ENCODE data around the gene LRRC14B.

Gene LRRC14B

DNA sequence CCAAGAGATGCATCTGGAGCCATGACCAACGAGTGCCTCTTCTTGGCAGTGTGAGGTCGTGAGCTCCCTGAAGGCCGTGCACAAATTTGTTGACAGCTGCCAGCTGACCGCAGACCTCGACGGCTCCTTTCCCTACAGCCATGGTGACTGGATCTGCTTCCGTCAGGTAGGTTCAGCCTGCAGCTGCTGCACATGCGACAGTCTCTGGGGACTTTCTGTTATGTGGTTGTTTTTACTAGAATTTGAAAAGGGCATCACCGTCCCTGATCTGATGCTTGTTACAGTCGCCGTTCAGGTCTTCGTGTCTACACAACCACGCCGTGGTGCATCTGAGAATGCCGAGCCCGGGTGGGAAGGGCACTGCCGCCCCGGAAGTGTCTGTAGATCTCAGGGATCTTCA is 36.5 kb upstream of the LRRC14B start:
- TF ChIP-seq CTCF (IDR thresholded peaks at IDR 0.05; ENCODE audit: low read depth, low read length, missing control alignments) = no peak
- DNase-seq (ENCODE audit: low read depth) = no peak
- in situ Hi-C loops (cut with HindIII; ENCODE audit: low sequenced_read_pairs) = no loop called here
- no peak overlapping the region for H3K4me3 ChIP-seq (ENCODE audit: low read depth, low read length)

- in situ Hi-C loops (cut with HindIII; ENCODE audit: low sequenced_read_pairs) = no loop called here
- DNase-seq (ENCODE audit: low read depth) = no peak
- no peak overlapping the region for H3K4me3 ChIP-seq (ENCODE audit: low read depth, low read length)
- TF ChIP-seq CTCF (IDR thresholded peaks at IDR 0.05; ENCODE audit: low read depth, low read length, missing control alignments) = no peak
These were observed 35.5 kb upstream of the LRRC14B start for GRCh38 chr5:155651-156410.

- in situ Hi-C loops (cut with HindIII; ENCODE audit: low sequenced_read_pairs) = no loop called here
- no peak for TF ChIP-seq CTCF (IDR thresholded peaks at IDR 0.05; ENCODE audit: low read depth, low read length, missing control alignments)
- no peak for DNase-seq (ENCODE audit: low read depth)
- no peak overlapping the region for H3K4me3 ChIP-seq (ENCODE audit: low read depth, low read length)
These were observed 34.8 kb upstream of the LRRC14B start for GRCh38 chr5:156411-157072.

GRCh38 chr5:157126-157715 is 34.1 kb upstream of the LRRC14B start:
- in situ Hi-C loops (cut with HindIII; ENCODE audit: low sequenced_read_pairs) = no loop called here
- TF ChIP-seq CTCF (IDR thresholded peaks at IDR 0.05; ENCODE audit: low read depth, low read length, missing control alignments) = no peak
- DNase-seq (ENCODE audit: low read depth) = no peak
- H3K4me3 ChIP-seq (ENCODE audit: low read depth, low read length) = no peak overlapping the region

DNA sequence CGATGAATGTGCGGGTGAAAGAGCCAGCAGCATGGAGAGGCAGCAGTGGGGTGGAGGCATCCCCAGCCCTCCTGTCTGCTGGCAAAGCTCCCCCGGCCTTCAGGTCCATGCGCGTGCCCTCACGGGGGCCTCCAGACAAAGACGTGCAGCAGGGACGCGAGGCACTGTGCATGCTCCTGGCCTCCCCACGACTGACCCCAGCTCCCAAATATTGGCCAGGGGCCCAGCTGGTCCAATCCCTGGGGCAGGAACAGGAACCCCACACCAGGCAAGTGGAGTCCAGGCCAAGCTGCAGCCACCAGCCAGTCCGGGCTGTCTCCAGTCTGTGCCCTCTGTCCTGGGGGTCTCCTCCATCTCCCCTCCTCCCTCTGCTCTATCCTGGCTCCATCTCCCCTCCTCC is 33.5 kb upstream of the LRRC14B start:
- TF ChIP-seq CTCF (IDR thresholded peaks at IDR 0.05; ENCODE audit: low read depth, low read length, missing control alignments) = no peak
- DNase-seq (ENCODE audit: low read depth) = no peak
- no peak overlapping the region for H3K4me3 ChIP-seq (ENCODE audit: low read depth, low read length)
- in situ Hi-C loops (cut with HindIII; ENCODE audit: low sequenced_read_pairs) = no loop called here

DNA sequence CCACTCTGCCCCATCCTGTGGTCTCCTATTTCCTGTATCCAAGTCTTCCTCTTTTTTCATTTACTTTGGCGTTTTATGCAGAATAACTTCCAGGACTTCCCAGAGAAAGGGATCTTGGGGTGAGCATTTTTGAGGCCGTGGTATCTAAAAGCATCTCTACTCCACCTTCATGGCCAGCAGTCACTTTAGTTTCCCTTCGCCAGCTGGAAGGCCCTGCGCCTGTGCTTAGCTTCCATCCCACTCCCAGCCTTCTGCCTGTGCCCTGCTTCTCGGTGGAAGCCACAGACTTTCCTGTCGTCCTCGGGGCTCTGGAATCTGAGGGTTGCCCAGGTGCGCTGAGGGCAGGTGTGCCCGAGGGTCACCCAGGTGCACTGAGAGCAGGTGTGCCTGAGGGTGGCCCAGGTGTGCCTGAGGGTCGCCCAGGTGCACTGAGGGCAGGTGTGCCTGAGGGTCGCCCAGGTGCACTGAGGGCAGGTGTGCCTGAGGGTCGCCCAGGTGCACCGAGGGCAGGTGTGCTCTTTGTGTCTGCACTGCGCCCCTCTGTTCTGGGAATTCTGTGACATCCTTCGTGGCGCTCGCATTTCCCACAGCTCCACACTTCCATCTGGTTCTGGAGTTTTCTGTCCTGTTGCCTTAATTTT is 32.4 kb upstream of the LRRC14B start:
- no peak for TF ChIP-seq CTCF (IDR thresholded peaks at IDR 0.05; ENCODE audit: low read depth, low read length, missing control alignments)
- no peak for DNase-seq (ENCODE audit: low read depth)
- in situ Hi-C loops (cut with HindIII; ENCODE audit: low sequenced_read_pairs) = no loop called here
- H3K4me3 ChIP-seq (ENCODE audit: low read depth, low read length) = no peak overlapping the region
